AG04450 (cell line): ENCODE data around the gene MSH2. TPM values are rescaled to one million over a fixed set of nuclear protein-coding genes. Genes with fewer than 3 reads are reported as not detected.

Experiments
- CTCF ChIA-PET: fragments of 300-600, 350-600 bp; formaldehyde crosslinking; extraction: SDS; loops from one replicate; lab custom pipeline; 2022; ENCODE audit warnings: antibody characterized with exemption, inconsistent platforms; lab: Charles Lee
- POLR2A ChIA-PET: fragments of 350-600 bp; formaldehyde crosslinking; extraction: SDS; loops from one replicate; lab custom pipeline; 2021; ENCODE audit warnings: antibody characterized with exemption, inconsistent platforms; lab: Yijun Ruan, JAX
- DNase-seq: peaks from one replicate; pipeline ENCODE4 v3.0.0-alpha.2; 2011; ENCODE audit warnings: low read depth, low spot score
- H3K27ac ChIP-seq: one replicate; pipeline ENCODE4 v1.5.1; 2012; ENCODE audit warnings: low read depth, low read length, control low read depth
- H3K27me3 ChIP-seq: one replicate; pipeline ENCODE4 v1.6.0; 2012; ENCODE audit warnings: low read length; ENCODE audit not compliant: control insufficient read depth, insufficient read depth
- H3K4me3 ChIP-seq: 2 replicates; pipeline ENCODE4 v1.5.1; 2011; ENCODE audit warnings: mild to moderate bottlenecking, low read depth, low read length, control low read depth
- H3K9me3 ChIP-seq: 2 replicates; pipeline ENCODE4 v1.5.1; 2012; ENCODE audit warnings: low read length; ENCODE audit not compliant: control insufficient read depth, insufficient read depth
- polyA plus RNA-seq: library from polyadenylated mRNA; depleted of rRNA; stranded (reverse); fragments of >200 nt; gene quantifications from 2 replicates; pipeline ENCODE4 v1.2.3, GENCODE V29; 2011
- TF ChIP-seq, protein P1 (sequence below): IDR thresholded peaks from 2 replicates; pipeline ENCODE4 v1.5.1; 2011; ENCODE audit warnings: low read depth, low read length, control low read depth, inconsistent platforms

MSH2 gene
- polyA plus RNA-seq, 1 experiment = 18.4 TPM

DNA sequence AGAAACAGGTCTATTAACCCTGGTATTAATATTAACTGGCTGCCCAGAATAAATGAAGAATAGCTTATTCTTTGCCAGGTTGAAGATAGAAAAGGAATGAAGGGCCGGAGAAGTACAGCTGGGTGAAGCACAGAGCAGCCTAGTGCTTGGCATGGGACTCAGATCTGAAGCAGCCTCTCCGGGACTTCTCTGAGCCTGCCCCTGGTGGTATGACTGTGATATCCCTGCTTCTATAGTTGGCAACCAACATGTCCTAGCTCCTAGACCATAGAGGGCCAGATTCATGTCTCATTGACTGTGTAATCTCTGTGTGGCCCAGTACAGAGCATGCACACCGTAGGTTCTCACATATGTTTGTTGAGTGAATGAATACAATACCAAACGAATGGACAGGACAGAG lies 107.8 kb downstream of the MSH2 start:
- Histone ChIP-seq H3K4me3 (no peak overlapping the region), H3K27ac (no peak overlapping the region), H3K9me3 (0 out of 2 replicates have a peak, but pooled peaks cover 3% of the 10 kb centered on the region), H3K27me3 (peaks cover 8% of the 10 kb centered on the region)
- no peak for DNase-seq
- ChIA-PET POLR2A (no interaction called here), CTCF (no interaction called here)
- TF ChIP-seq, protein P1, sequence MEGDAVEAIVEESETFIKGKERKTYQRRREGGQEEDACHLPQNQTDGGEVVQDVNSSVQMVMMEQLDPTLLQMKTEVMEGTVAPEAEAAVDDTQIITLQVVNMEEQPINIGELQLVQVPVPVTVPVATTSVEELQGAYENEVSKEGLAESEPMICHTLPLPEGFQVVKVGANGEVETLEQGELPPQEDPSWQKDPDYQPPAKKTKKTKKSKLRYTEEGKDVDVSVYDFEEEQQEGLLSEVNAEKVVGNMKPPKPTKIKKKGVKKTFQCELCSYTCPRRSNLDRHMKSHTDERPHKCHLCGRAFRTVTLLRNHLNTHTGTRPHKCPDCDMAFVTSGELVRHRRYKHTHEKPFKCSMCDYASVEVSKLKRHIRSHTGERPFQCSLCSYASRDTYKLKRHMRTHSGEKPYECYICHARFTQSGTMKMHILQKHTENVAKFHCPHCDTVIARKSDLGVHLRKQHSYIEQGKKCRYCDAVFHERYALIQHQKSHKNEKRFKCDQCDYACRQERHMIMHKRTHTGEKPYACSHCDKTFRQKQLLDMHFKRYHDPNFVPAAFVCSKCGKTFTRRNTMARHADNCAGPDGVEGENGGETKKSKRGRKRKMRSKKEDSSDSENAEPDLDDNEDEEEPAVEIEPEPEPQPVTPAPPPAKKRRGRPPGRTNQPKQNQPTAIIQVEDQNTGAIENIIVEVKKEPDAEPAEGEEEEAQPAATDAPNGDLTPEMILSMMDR = no peak

DNA sequence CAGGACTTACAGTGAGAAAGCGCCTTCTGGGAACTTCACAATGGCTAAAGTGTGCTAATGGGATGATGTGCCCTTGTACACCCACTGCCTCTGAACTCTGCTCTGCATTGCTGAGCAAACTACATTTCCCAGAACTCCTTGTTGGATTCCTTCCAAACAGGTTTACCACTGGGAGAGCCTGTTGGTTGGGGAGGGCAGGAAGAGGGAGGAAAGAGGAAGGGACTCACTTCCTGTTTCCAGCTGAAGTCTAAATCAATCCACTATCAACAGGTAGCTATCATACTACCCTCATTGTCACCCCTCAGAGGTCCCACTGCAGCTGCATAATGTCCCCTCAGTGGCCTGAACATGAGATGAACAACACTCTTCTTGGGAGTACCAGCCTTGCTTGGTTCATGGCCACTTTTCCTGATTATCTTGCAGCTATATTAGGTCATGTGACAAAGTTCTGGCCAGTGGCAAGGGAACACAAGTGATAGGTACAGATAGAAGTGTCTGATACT lies 109.7 kb downstream of the MSH2 start:
- TF ChIP-seq, protein P1 = no peak
- H3K27ac ChIP-seq = no peak overlapping the region
- peak; percentile 29 for DNase-seq
- ChIA-PET CTCF (interaction anchor here (1.8 kb wide), 1 partner anchor 255 kb away, joined by 5 read pairs; no protein-coding TSS in a partner anchor), POLR2A (no interaction called here)
- 0 out of 2 replicates have a peak, but pooled peaks cover 3% of the 10 kb centered on the region for H3K9me3 ChIP-seq
- H3K4me3 ChIP-seq = no peak overlapping the region
- H3K27me3 ChIP-seq = peaks cover 4% of the 10 kb centered on the region

DNA sequence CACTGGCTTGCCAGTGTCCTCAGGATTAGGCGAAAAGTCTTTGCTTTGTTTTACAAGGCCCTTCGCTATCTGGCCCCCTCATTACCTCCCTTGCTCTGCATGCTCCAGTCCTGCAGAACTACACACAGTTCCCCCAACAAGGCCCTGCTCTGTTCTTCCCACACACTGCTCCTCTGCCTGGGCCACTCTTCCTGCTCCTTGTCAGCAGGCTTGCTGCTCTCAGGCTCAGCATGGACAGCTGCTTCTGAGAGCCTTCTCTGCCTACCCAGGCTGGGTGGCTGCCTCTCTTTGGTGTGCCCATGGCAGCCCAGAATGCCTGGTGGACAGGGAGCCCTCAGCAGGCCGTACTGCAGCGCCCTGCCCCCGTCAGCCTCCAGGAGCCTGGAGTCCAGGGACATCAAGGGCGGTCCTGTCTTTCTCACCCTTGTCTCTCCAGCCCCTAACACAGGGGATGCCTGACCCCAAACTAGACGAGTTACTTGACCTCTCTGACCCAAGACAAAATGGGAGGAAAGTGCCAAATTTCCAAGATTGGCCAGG lies 111.1 kb downstream of the MSH2 start:
- ChIA-PET POLR2A (no interaction called here), CTCF (no interaction called here)
- no peak for DNase-seq
- Histone ChIP-seq H3K27me3 (peaks cover 4% of the 10 kb centered on the region), H3K4me3 (no peak overlapping the region), H3K9me3 (no peaks in the 10 kb centered on the region), H3K27ac (no peak overlapping the region)
- TF ChIP-seq, protein P1 = no peak

DNA sequence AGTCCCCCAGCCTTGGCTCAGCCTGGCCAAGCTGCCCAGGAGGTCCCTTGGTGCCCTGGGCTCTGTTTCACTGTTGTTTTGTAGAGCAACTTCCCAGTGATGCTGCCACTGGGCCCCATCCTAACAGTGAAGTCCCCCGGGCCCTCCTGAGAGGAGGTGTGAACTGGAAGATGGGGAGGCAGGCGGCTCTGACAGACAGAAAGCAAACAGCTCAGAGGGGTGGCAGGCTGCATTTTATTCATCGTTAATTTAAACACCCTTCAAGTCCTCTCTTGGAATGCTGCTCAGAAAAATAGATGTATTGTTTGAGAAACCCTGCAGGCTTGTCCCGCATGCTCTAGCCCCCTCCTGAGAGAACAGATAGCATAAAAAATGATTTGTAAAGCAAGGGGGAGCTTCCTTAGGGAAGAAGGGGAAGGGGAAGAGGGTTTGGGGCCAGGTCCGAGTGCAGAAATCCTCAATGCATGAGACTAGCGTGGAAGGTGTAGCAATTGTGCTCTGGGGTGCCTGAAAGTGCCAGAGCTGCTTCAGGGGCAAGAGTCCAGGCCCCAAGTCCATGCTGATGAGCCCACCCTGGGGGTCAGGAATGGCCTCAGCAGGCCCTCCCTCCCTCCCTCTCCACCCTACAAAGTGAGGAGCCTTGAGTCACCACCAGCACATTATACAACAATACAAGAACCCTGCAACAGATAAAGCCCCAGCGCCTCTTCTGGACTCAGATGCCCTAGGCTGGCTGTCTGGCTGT lies 113.6 kb downstream of the MSH2 start:
- TF ChIP-seq, protein P1 = no peak
- Histone ChIP-seq H3K4me3 (no peak overlapping the region), H3K9me3 (no peaks in the 10 kb centered on the region), H3K27me3 (peaks cover 8% of the 10 kb centered on the region), H3K27ac (no peak overlapping the region)
- POLR2A ChIA-PET = interaction anchor here (1.3 to 1.5 kb wide), 2 partner anchors 26 to 266 kb away, joined by 3 read pairs; partner anchors contain the start of gene MSH6
- CTCF ChIA-PET = no interaction called here
- no peak for DNase-seq
